ENCODE data around the gene BRCC3.
"Not testable (repeated sequence)": the region's sequence is repeated elsewhere in the genome, so short reads cannot be mapped to it uniquely, and the experiment has no call there.

BRCC3 gene

GRCh38 chrX:155061760-155062159, 9.5 kb upstream of the BRCC3 start:
- DNase-seq, result no peak

- DNase-seq, result no peak
These were observed 6.1 kb upstream of the BRCC3 start for GRCh38 chrX:155065035-155065734.

DNA sequence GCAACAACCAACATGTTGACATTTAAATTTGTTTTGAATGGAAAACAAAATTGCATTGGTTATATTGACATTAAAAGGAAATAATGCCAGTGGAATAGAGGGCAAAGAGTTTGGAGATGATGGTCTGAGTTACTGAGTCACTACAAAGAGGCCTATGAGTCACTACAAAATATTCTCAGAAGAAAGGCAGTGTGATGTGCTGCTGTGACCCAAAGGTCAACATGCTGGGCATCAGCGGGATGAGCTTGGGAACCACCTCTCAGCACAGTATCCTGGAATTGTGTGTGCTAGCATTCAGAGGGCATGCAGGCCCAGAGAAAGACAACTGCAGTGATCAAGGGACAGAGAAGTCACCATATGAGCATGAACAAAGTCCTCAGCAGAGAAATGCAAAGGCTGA, 3.1 kb upstream of the BRCC3 start:
- no peak for DNase-seq

GRCh38 chrX:155069414-155069813, 1.9 kb upstream of the BRCC3 start:
- DNase-seq, result no peak

GRCh38 chrX:155070038-155070437, 1.3 kb upstream of the BRCC3 start:
- no peak for DNase-seq

GRCh38 chrX:155070663-155070974, 689 bp upstream of the BRCC3 start:
- no peak for DNase-seq

GRCh38 chrX:155071694-155072280, 479 bp downstream of the BRCC3 start:
- DNase-seq, result peak in 1 of 4 experiments; percentile 26

GRCh38 chrX:155086202-155086840, 15.0 kb downstream of the BRCC3 start:
- peak in 1 of 4 experiments; percentile 9 for DNase-seq

DNA sequence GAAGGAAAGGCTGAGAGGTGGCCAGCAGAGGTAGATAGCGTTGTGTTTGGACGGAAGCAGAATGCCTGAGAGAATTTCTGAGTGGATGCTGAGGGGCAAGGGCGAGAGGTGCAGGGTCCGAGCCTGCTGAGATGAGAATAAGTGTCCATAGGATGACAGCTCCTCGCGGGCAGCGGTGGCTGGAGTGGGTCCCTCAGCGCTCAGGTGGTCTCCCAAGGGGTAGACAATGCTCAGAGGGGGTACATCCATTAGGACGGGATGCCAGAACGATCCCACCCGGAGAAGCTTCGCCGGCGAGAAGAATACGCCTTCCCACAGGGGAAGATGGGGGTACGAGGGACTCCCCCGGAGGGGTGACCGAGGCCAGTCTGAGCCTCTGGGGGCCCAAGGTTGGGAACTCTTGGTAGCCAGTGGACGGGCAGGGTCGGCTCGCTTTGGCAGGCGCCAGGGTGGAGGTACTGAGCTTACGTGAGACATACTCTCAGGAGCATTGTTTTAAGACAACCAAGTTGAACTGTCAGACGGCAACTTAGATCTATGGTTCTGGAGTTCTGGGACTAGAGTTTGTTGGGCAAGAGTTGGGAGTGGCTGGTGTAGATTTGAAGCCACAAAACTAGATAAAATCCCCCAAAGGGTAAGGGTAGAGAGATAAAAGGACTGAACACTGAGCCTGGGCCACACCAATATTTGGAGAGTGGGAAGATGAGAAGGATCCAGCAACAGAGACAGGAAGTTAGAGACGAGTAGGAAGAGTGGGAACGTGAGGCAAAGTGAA, 15.8 kb downstream of the BRCC3 start:
- no peak for DNase-seq

- DNase-seq, result no peak
These were observed 23.3 kb downstream of the BRCC3 start for GRCh38 chrX:155094468-155095061.

DNA sequence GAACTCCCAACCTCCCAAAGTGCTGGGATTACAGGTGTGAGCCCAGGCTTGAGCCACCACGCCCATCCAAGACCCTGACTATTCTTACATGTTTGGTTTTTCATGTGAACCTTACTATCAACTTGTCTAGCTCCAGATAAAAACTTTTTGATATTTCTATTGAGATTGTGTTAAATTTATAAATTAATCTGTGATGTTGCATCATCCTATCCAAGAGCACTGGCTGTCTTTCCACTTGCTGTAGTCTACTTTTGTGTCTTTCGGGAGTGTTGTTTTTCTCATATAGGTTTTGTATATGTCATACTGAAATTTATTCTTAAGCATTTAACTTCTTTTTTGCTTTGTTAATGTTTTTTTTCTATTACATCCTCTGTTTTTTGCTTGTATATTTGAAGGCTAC, 34.6 kb downstream of the BRCC3 start:
- no peak for DNase-seq

- no peak for DNase-seq
These were observed 37.1 kb downstream of the BRCC3 start for GRCh38 chrX:155108427-155108826.

- no peak for DNase-seq
These were observed 40.9 kb downstream of the BRCC3 start for GRCh38 chrX:155112171-155112570.

DNA sequence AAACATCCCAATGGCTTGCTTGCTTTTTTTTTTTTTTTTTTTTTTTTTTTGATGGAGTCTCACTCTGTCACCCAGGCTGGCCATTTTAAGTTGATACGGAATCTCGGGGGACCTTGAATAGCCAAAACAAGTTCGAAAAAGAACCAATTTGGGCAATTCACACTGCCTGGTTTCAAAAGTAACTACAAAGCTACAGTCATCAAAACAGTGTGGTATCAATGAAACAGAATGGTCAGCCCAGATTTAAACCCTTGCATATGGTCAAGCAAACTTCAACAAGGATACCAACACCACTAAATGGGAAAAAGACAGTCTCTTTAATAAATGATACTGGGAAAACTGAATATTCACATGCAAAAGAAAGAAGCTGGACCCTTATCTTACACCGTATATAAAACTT, 41.8 kb downstream of the BRCC3 start:
- DNase-seq, result no peak

GRCh38 chrX:155115174-155115819, 44.0 kb downstream of the BRCC3 start:
- no peak for DNase-seq

GRCh38 chrX:155127465-155127864, 56.2 kb downstream of the BRCC3 start:
- no peak for DNase-seq

DNA sequence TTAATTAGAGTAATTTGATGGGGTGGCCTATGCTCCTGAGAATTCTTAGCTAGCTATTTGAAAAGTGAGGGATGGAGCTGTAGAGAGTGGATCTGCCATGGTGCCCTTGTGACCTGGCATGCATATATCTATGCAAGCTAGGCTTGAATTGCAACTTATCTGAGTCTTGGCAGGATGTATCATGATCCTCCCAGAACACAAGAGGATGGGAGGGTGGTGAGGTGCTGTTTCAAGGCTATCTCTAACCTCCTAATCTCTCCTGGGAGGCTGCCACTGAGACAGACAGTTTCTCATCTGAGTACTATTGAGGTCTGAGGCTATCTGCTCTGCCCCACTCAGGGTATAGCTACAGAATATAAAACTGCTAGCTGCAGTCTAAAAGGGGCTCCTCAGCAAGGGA, 56.6 kb downstream of the BRCC3 start:
- DNase-seq, result no peak

GRCh38 chrX:155132110-155132509, 60.8 kb downstream of the BRCC3 start:
- no peak for DNase-seq

DNA sequence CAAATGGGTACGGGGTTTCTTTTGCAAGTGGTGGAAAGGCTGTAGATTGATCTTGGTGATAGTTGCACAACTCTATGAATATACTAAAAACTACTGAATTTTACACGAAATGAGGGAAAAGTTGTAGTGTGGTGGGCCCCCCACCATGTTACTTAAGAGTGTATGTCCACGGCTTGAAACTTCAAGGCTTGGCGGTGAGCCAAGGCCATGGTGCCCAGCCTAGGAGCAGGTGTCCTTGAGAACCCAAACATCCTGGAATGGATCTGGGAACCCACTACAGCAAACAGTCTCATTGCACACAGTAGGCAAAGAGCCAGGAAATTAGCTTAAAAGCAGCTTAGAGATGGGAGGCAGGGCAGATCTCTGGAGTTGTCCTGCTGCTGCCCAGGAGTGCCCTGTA, 62.9 kb downstream of the BRCC3 start:
- no peak for DNase-seq

DNA sequence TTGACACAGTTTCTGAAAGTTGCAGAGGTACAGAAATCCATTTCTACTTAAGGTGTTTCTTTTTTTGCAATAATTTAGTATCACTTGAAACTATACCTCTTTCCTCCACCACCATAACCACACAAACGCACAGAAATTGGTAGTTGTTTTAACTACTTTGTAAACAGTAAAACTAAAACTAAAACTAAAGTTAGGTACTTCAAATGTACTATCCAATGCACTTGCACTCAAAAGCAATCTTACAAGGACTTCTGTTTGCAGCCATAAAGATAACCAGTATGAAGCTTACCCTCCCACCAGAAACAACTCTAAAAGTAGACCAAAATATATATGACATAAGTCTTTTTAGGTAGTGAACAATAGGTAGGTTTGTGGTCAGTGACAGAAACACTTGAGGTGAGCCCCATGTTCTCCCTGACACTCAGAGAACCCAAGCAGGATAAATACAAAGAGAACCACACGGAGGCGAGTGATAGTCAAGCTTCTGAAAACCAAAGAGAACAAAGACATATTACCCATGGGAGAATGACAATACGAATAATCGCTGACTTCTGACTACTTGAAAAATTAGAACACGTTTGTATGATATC, 72.7 kb downstream of the BRCC3 start:
- no peak for DNase-seq

- DNase-seq, result no peak
These were observed 73.6 kb downstream of the BRCC3 start for GRCh38 chrX:155144926-155145325.

GRCh38 chrX:155147612-155148011, 76.3 kb downstream of the BRCC3 start:
- DNase-seq, result not testable (repeated sequence)
